HEK293 (cell line): Measurements from ENCODE around the gene SIGMAR1.

Experiments
- BCL11B ChIP-seq: fragments of 450-650 bp; formaldehyde crosslinking; IDR thresholded peaks from 2 replicates; pipeline ENCODE4 v1.5.1; 2016; ENCODE audit warnings: low read depth, missing biosample characterization, missing genetic modification characterization
- GLIS1 ChIP-seq: fragments of 450-650 bp; formaldehyde crosslinking; IDR thresholded peaks from 2 replicates; pipeline ENCODE4 v1.5.1; 2016; ENCODE audit warnings: missing biosample characterization, missing genetic modification characterization
- HOXA7 ChIP-seq: sonication (generic); formaldehyde crosslinking; IDR thresholded peaks from 2 replicates; pipeline ENCODE4 v1.8.1; 2022; ENCODE audit warnings: missing genetic modification reagents, borderline replicate concordance
- MEIS1 ChIP-seq: sonication (generic); formaldehyde crosslinking; IDR thresholded peaks from 2 replicates; pipeline ENCODE4 v1.8.1; 2022; ENCODE audit warnings: missing genetic modification reagents, mild to moderate bottlenecking, borderline replicate concordance
- MYNN ChIP-seq: fragments of 450-650 bp; formaldehyde crosslinking; IDR thresholded peaks from 2 replicates; pipeline ENCODE4 v1.5.1; 2016; ENCODE audit warnings: missing biosample characterization, missing genetic modification characterization, borderline replicate concordance
- OSR2 ChIP-seq: fragments of 450-650 bp; formaldehyde crosslinking; IDR thresholded peaks from 2 replicates; pipeline ENCODE4 v1.5.1; 2016; ENCODE audit warnings: missing biosample characterization, missing genetic modification characterization
- RBAK ChIP-seq: fragments of 450-650 bp; formaldehyde crosslinking; IDR thresholded peaks from 2 replicates; pipeline ENCODE4 v1.5.1; 2016; ENCODE audit warnings: missing biosample characterization, missing genetic modification characterization
- SALL2 ChIP-seq: fragments of 450-650 bp; formaldehyde crosslinking; IDR thresholded peaks from 2 replicates; pipeline ENCODE4 v1.5.0; 2017; ENCODE audit warnings: missing biosample characterization, mild to moderate bottlenecking, missing genetic modification characterization, borderline replicate concordance
- SP7 ChIP-seq: fragments of 450-650 bp; formaldehyde crosslinking; IDR thresholded peaks from 2 replicates; pipeline ENCODE4 v1.5.1; 2016; ENCODE audit warnings: missing biosample characterization, missing genetic modification characterization
- ZBTB1 ChIP-seq: fragments of 450-650 bp; formaldehyde crosslinking; IDR thresholded peaks from 2 replicates; pipeline ENCODE4 v1.5.1; 2016; ENCODE audit warnings: missing biosample characterization, missing genetic modification characterization
- ZNF146 ChIP-seq: fragments of 450-650 bp; formaldehyde crosslinking; IDR thresholded peaks from 2 replicates; pipeline ENCODE4 v1.5.1; 2016; ENCODE audit warnings: missing biosample characterization, missing genetic modification characterization
- ZNF16 ChIP-seq: fragments of 450-650 bp; formaldehyde crosslinking; IDR thresholded peaks from 2 replicates; pipeline ENCODE4 v1.5.1; 2016; ENCODE audit warnings: low read depth, missing biosample characterization, missing genetic modification characterization
- ZNF169 ChIP-seq: fragments of 450-650 bp; formaldehyde crosslinking; IDR thresholded peaks from 2 replicates; pipeline ENCODE4 v1.5.1; 2016; ENCODE audit warnings: missing biosample characterization, missing genetic modification characterization
- ZNF19 ChIP-seq: fragments of 450-650 bp; formaldehyde crosslinking; IDR thresholded peaks from 2 replicates; pipeline ENCODE4; 2016; ENCODE audit warnings: missing biosample characterization, missing genetic modification characterization, low read depth
- ZNF2 ChIP-seq: fragments of 450-650 bp; formaldehyde crosslinking; IDR thresholded peaks from 2 replicates; pipeline ENCODE4 v1.5.1; 2016; ENCODE audit warnings: missing biosample characterization, missing genetic modification characterization
- ZNF211 ChIP-seq: fragments of 450-650 bp; formaldehyde crosslinking; IDR thresholded peaks from 2 replicates; pipeline ENCODE4 v1.5.1; 2016; ENCODE audit warnings: low read depth, missing biosample characterization, missing genetic modification characterization
- ZNF404 ChIP-seq: fragments of 450-650 bp; formaldehyde crosslinking; IDR thresholded peaks from 2 replicates; pipeline ENCODE4 v1.5.1; 2017; ENCODE audit warnings: missing biosample characterization, missing genetic modification characterization
- ZNF423 ChIP-seq: fragments of 450-650 bp; formaldehyde crosslinking; IDR thresholded peaks from 2 replicates; pipeline ENCODE4 v1.5.1; 2016; ENCODE audit warnings: missing biosample characterization, missing genetic modification characterization
- ZNF510 ChIP-seq: fragments of 450-650 bp; formaldehyde crosslinking; IDR thresholded peaks from 2 replicates; pipeline ENCODE4 v1.5.1; 2018; ENCODE audit warnings: mild to moderate bottlenecking, missing genetic modification characterization, missing biosample characterization; ENCODE audit not compliant: insufficient replicate concordance
- ZNF571 ChIP-seq: fragments of 450-650 bp; formaldehyde crosslinking; IDR thresholded peaks from 2 replicates; pipeline ENCODE4 v1.5.0; 2017; ENCODE audit warnings: missing biosample characterization, missing genetic modification characterization
- ZNF660 ChIP-seq: fragments of 450-650 bp; IDR thresholded peaks from 2 replicates; pipeline ENCODE4 v1.5.1; 2018; ENCODE audit warnings: missing biosample characterization, mild to moderate bottlenecking, missing genetic modification characterization
- ZNF830 ChIP-seq: fragments of 450-650 bp; IDR thresholded peaks from 2 replicates; pipeline ENCODE4 v1.5.0; 2018; ENCODE audit warnings: missing biosample characterization, missing genetic modification characterization, low read depth, mild to moderate bottlenecking, moderate library complexity
- TF ChIP-seq, protein P1 (sequence below): fragments of 450-650 bp; IDR thresholded peaks from 2 replicates; pipeline ENCODE4 v1.5.1; 2018; ENCODE audit warnings: missing biosample characterization, mild to moderate bottlenecking, missing genetic modification characterization
- TF ChIP-seq, protein P2 (sequence below): fragments of 450-650 bp; formaldehyde crosslinking; IDR thresholded peaks from 2 replicates; pipeline ENCODE4 v1.5.1; 2016; ENCODE audit warnings: missing biosample characterization, missing genetic modification characterization, low read depth
- TF ChIP-seq, protein P3 (sequence below): fragments of 450-650 bp; formaldehyde crosslinking; IDR thresholded peaks from 2 replicates; pipeline ENCODE4 v1.5.1; 2016; ENCODE audit warnings: missing biosample characterization, missing genetic modification characterization
- TF ChIP-seq, protein P4 (sequence below): IDR thresholded peaks from 2 replicates; pipeline ENCODE4 v1.6.1; 2011; ENCODE audit warnings: mild to moderate bottlenecking, low read depth, low read length, borderline replicate concordance
- TF ChIP-seq, protein P5 (sequence below): fragments of 450-650 bp; formaldehyde crosslinking; IDR thresholded peaks from 2 replicates; pipeline ENCODE4 v1.5.1; 2016; ENCODE audit warnings: missing biosample characterization, missing genetic modification characterization, borderline replicate concordance
- TF ChIP-seq, protein P6 (sequence below): fragments of 450-650 bp; formaldehyde crosslinking; IDR thresholded peaks from 2 replicates; pipeline ENCODE4 v1.5.1; 2017; ENCODE audit warnings: missing biosample characterization, missing genetic modification characterization

Gene SIGMAR1

DNA sequence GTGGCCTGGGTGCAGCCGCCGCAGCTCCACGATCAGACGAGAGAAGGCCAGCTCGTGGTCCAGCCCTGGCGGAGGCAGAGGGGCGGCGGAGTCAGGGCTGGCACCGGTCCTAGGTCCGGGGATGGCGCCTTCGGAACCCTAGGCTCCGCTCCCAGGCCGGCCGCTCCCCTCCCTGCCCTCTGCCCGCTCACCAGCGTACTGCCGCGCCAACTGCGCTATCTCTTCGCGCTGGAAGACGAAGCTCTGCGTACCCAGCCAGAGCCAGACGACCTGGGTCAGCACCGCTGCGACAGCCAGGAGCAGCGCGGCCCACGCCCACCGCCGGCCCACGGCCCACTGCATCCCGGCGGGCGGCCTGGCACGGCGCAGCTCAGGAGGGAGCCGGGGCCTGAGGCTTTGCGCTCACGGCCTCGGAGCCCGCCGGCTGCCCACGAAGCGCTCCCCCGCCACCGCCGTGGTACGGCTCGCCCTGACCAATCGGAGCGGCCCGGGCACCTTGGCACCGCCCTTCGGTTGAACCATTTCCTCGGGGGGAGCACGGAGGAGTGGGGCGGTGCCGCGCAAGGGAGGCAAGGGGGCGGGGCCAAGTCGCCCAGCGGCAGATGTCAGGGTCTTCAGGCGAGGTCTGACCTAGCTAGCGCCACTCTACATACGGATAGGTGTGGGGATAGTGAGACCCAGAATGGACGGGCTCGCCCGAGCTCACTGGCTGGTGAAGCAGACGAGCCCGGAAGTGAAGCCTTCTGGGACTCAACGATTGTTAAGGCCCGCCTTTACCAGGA, at the start of gene SIGMAR1 (continued):
- TF ChIP-seq, protein P1, sequence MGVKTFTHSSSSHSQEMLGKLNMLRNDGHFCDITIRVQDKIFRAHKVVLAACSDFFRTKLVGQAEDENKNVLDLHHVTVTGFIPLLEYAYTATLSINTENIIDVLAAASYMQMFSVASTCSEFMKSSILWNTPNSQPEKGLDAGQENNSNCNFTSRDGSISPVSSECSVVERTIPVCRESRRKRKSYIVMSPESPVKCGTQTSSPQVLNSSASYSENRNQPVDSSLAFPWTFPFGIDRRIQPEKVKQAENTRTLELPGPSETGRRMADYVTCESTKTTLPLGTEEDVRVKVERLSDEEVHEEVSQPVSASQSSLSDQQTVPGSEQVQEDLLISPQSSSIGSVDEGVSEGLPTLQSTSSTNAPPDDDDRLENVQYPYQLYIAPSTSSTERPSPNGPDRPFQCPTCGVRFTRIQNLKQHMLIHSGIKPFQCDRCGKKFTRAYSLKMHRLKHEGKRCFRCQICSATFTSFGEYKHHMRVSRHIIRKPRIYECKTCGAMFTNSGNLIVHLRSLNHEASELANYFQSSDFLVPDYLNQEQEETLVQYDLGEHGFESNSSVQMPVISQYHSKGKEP (tag by site-specific recombination): no peak
- TF ChIP-seq GLIS1 (tag by site-specific recombination): peak; percentile 33; the same call in 1 of the 2 replicates
- no peak for TF ChIP-seq ZNF404 (tag by site-specific recombination)
- TF ChIP-seq, protein P2, sequence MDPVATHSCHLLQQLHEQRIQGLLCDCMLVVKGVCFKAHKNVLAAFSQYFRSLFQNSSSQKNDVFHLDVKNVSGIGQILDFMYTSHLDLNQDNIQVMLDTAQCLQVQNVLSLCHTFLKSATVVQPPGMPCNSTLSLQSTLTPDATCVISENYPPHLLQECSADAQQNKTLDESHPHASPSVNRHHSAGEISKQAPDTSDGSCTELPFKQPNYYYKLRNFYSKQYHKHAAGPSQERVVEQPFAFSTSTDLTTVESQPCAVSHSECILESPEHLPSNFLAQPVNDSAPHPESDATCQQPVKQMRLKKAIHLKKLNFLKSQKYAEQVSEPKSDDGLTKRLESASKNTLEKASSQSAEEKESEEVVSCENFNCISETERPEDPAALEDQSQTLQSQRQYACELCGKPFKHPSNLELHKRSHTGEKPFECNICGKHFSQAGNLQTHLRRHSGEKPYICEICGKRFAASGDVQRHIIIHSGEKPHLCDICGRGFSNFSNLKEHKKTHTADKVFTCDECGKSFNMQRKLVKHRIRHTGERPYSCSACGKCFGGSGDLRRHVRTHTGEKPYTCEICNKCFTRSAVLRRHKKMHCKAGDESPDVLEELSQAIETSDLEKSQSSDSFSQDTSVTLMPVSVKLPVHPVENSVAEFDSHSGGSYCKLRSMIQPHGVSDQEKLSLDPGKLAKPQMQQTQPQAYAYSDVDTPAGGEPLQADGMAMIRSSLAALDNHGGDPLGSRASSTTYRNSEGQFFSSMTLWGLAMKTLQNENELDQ (tag by site-specific recombination): no peak
- peak; percentile 44; the same call in 1 of the 2 replicates for TF ChIP-seq ZNF2
- no peak for TF ChIP-seq ZNF169 (tag by site-specific recombination)
- no peak for TF ChIP-seq BCL11B (tag by site-specific recombination)
- no peak for TF ChIP-seq ZNF19 (tag by site-specific recombination)
- no peak for TF ChIP-seq MYNN (tag by site-specific recombination)
- TF ChIP-seq, protein P3, sequence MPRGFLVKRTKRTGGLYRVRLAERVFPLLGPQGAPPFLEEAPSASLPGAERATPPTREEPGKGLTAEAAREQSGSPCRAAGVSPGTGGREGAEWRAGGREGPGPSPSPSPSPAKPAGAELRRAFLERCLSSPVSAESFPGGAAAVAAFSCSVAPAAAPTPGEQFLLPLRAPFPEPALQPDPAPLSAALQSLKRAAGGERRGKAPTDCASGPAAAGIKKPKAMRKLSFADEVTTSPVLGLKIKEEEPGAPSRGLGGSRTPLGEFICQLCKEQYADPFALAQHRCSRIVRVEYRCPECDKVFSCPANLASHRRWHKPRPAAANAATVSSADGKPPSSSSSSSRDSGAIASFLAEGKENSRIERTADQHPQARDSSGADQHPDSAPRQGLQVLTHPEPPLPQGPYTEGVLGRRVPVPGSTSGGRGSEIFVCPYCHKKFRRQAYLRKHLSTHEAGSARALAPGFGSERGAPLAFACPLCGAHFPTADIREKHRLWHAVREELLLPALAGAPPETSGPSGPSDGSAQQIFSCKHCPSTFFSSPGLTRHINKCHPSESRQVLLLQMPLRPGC (tag by site-specific recombination): peak; percentile 7; the same call in 1 of the 2 replicates
- TF ChIP-seq, protein P4, sequence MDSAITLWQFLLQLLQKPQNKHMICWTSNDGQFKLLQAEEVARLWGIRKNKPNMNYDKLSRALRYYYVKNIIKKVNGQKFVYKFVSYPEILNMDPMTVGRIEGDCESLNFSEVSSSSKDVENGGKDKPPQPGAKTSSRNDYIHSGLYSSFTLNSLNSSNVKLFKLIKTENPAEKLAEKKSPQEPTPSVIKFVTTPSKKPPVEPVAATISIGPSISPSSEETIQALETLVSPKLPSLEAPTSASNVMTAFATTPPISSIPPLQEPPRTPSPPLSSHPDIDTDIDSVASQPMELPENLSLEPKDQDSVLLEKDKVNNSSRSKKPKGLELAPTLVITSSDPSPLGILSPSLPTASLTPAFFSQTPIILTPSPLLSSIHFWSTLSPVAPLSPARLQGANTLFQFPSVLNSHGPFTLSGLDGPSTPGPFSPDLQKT: no peak
- no peak for TF ChIP-seq ZBTB1 (tag by site-specific recombination)
- TF ChIP-seq ZNF660: peak; percentile 74
- no peak for TF ChIP-seq SALL2 (tag by site-specific recombination)
- no peak for TF ChIP-seq RBAK (tag by site-specific recombination)
- TF ChIP-seq, protein P5, sequence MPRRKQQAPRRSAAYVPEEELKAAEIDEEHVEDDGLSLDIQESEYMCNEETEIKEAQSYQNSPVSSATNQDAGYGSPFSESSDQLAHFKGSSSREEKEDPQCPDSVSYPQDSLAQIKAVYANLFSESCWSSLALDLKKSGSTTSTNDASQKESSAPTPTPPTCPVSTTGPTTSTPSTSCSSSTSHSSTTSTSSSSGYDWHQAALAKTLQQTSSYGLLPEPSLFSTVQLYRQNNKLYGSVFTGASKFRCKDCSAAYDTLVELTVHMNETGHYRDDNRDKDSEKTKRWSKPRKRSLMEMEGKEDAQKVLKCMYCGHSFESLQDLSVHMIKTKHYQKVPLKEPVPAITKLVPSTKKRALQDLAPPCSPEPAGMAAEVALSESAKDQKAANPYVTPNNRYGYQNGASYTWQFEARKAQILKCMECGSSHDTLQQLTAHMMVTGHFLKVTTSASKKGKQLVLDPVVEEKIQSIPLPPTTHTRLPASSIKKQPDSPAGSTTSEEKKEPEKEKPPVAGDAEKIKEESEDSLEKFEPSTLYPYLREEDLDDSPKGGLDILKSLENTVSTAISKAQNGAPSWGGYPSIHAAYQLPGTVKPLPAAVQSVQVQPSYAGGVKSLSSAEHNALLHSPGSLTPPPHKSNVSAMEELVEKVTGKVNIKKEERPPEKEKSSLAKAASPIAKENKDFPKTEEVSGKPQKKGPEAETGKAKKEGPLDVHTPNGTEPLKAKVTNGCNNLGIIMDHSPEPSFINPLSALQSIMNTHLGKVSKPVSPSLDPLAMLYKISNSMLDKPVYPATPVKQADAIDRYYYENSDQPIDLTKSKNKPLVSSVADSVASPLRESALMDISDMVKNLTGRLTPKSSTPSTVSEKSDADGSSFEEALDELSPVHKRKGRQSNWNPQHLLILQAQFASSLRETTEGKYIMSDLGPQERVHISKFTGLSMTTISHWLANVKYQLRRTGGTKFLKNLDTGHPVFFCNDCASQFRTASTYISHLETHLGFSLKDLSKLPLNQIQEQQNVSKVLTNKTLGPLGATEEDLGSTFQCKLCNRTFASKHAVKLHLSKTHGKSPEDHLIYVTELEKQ: no peak
- no peak for TF ChIP-seq HOXA7 (CRISPR knock-in tag)
- TF ChIP-seq, protein P6, sequence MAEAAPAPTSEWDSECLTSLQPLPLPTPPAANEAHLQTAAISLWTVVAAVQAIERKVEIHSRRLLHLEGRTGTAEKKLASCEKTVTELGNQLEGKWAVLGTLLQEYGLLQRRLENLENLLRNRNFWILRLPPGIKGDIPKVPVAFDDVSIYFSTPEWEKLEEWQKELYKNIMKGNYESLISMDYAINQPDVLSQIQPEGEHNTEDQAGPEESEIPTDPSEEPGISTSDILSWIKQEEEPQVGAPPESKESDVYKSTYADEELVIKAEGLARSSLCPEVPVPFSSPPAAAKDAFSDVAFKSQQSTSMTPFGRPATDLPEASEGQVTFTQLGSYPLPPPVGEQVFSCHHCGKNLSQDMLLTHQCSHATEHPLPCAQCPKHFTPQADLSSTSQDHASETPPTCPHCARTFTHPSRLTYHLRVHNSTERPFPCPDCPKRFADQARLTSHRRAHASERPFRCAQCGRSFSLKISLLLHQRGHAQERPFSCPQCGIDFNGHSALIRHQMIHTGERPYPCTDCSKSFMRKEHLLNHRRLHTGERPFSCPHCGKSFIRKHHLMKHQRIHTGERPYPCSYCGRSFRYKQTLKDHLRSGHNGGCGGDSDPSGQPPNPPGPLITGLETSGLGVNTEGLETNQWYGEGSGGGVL: no peak
- TF ChIP-seq ZNF146 (tag by site-specific recombination): no peak
- no peak for TF ChIP-seq MEIS1
- TF ChIP-seq ZNF423: no peak
- no peak; the same call in 1 of the 2 replicates for TF ChIP-seq SP7 (tag by site-specific recombination)
- TF ChIP-seq ZNF16: no peak
- no peak for TF ChIP-seq ZNF510 (tag by site-specific recombination)
- TF ChIP-seq ZNF830 (tag by site-specific recombination): no peak
- no peak for TF ChIP-seq ZNF211 (tag by site-specific recombination)
- no peak for TF ChIP-seq ZNF571 (tag by site-specific recombination)
- TF ChIP-seq OSR2 (tag by site-specific recombination): no peak
